Activated CD4-positive, alpha-beta T cell treated with anti-CD3 and anti-CD28 coated beads, Interleukin-2, amount 50 U/mL, for 4 hours (primary cell): ENCODE results near the gene DICER1.

Experiments
- DNase-seq, 2 experiments: peaks; one replicate each; pipeline ENCODE4 v3.0.0-alpha.2; 2020

The DICER1 gene

DNA sequence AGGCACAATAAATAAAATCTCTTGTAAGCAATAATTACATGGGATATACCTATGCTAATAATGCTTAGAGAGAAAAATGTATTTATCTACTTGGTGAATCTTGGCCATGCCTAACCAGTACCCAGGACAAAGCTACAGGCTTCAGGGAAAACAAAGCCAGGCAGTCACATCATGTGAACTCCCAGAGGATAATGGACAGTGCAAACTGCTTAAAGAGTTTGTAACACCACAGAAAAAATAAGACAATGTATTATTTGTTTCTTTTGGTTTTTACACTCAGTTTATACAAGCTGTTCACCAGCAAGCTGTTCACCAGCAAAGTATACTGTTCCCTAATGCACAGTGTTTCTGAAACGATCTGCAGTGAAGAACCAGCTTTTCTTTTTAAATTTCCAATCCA is 38.0 kb downstream of the DICER1 start:
- DNase-seq, result no peak

DNA sequence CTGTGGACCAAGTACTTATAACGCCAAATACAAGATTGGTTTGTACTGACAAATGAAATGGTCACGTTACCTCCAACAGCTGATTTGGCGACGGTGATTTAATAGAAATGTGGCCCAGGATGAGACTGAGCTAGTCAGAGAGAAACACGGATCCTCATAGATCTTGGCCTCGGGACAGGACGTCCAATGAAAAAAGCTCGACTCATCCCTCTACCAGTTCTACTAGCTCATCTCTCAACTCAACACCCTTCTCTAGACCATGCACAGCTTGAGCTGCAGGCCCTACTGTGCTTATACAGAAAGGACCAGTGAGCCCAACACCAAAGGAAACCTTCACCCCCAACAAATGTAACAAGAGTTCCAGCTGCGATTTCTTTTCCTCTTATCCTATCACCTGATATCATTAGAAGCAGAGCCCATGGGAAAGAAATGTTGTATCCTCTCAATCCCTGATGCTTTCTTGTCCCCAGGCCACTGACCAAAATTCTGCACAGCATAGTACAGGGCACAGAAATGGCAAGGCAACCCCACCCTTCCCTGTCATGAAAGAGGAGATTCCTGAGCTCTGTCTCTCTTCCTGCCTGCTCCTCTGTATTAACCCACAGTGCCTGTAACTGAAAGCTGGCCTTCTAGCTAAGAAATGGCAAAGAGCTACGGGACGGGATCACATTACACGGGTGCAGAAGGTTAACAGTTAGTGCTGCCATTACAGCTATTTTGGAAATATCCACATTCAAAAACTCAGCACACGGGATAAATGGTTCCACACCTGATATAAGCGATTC is 39.2 kb downstream of the DICER1 start:
- DNase-seq, result no peak

DNA sequence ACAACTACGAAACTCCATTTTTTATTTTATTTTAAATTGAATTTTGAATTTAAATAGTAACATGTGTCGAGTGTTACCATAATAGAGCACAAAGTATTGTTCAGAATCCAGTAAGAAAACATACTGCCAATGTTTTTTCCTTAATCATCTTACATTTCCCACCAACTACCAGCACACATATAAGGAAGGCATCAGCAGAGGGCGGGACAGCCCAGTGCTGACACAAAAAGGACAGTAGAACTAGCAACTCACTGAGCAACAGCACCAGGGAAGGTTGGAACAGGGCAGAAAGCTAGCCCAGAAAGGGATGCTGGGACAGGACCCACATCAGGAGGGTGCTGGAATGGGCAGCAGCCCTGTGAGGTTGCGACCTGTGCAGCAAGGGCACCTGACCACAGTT is 43.9 kb downstream of the DICER1 start:
- no peak for DNase-seq

DNA sequence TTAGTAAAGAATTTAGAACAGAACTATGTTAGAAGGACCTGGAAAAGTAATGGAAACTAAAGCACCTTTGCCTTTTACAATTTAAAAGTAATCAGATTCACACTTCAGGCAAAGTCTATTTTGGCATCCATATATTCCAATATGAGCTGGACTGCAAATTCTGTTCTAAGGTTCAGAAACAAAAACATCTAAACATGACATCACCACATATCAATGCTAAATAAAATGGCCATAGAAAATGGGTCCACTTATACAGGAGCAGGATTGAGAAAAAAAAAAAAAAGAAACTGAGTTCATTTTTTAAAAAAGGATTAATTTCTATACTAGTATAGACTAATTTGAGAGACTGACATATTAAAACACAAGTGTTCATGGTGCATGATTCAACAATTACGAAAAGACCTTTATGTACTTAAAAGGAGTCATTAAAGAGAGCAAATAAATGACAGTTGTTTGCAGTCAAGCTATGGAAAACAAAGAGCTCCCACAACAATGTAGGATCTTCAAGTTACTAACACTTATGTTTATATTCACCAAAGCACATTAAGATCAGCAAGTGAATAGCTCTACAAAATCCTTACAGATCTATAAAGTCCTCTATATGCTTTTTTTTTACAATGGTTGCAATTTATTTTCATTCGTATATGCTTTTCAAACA is 45.7 kb downstream of the DICER1 start:
- DNase-seq, result no peak

DNA sequence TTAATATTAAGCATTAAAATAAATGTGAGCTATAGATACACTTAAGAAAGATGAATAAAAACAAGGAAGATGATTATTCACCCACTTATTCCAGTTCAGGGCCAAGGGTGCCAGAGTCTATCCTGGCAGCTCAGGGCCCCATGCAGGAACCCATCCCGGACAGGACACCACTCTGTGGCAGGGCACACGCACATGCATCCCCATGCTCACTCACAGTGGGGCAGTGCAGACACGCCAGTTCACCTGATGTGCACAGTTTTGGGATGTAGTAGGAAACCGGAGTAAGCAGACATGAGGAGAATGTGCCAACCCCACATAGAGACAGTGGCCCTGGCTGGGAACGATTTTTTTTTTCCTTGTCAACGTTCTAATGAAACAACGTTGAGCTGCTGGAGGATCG is 47.2 kb downstream of the DICER1 start:
- DNase-seq, result no peak

DNA sequence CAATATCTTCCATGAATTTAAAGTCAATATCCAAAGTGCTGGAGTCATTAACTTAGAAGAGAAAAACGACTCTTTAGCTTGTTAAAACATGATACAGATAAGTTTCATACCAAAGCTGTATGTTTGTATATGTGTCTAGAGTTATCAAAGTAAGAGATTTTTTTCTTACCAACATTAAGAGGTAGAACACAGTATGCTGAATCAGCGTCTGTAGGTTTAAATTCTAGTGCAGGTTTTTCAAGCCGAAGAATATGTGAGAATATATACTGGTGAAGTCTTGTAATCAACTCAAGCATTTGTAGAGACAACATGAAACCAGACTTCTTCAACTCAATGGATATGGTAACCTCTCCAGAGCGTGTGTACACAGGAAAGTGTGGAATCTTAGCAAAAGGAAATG is 49.6 kb downstream of the DICER1 start:
- no peak for DNase-seq

DNA sequence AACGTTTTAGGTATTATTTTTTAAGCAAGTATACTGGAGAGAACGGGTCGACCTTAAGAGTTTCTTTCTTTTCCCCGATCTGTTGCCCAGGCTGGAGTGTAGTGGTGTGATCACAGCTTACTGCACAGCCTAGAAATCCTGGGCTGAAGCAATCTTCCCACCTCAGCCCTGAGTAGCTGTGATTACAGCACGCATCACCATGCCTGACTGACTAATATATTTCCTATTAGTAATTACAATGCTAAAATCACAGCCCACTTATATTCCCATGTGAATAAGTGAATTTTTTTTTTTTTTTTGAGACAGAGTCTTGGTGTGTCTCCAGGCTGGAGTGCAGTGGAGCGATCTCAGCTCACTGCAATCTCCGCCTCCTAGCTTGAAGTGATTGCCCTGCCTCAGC is 50.4 kb downstream of the DICER1 start:
- no peak for DNase-seq

DNA sequence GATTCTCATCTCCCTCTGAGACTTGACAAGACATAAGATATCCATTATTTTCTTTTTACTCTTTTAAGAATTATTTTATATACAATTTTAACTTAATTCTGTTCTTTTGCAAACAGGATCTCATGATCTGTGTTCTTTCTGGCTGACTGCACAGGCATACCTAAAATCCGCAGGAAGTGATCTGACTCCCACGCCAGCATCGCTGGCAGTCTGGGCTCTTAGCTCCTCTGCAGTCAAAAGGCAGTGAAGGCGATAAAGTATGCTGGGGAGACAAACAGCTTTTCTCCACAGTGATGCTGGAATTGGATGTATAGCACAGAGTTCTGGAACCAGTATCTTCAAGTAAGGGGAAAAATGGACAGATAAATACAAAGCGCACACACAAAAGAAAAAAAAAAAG is 52.4 kb downstream of the DICER1 start:
- DNase-seq, result no peak

DNA sequence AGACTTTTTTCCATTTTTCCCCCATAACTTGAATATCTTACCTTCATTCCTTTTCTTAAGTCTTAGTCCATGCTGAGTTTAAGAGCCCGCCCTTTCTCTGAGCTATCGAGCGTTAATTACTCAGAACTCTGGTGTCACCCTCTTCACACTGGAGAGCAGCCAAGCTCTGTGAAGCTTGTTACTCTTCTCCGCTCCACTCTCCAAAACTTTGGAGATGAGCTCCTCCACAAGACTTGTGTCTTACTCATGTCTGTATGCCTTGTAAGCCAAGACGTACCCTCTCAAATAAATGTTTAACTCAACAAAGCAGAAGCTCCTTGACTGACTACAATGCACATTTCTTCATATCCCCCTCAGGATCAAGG is 54.7 kb downstream of the DICER1 start:
- DNase-seq, result no peak

DNA sequence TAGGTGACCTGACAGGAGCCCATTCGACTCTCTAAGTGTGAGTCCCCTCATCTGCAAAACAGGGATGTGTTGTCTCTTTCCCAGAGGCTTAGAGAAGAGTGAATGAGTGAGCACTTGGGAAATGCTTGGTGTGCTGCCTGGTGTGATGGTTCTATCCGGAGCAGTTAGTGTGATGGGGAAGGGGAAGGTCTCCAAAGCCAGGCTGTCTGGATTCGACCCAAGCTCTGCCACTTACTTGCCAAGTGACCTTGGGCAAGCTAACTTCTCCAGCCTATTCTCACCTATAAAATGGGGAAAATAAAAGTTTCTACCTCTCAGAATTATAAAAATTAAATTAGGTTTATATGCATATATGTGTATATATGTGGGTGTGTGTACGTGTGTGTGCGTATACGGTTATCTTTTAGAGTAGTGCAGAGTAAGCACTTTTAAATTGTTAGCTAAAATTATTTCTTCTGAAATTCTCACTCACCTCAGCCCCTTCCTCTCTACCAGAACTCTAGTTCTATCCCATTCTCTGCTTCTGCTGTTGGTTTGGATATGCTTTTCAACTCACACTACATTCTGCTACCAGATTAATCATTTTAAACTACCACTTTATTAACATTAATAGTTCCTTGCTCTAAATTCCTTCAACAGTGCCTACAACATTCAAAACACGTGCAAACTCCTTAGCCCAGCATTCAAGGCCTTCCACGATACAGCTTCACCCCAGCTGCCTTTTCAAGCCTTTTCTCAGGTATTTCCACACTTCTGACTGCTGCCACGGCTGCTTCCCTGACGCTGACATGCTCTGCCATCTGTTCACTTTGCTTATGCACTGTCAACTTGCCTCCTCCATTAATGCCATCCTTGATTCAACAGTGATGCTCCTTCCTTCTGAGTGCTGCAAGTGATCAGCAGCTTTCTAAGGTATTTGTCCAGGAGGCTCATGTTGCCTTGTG is 55.3 kb downstream of the DICER1 start:
- DNase-seq, result no peak

DNA sequence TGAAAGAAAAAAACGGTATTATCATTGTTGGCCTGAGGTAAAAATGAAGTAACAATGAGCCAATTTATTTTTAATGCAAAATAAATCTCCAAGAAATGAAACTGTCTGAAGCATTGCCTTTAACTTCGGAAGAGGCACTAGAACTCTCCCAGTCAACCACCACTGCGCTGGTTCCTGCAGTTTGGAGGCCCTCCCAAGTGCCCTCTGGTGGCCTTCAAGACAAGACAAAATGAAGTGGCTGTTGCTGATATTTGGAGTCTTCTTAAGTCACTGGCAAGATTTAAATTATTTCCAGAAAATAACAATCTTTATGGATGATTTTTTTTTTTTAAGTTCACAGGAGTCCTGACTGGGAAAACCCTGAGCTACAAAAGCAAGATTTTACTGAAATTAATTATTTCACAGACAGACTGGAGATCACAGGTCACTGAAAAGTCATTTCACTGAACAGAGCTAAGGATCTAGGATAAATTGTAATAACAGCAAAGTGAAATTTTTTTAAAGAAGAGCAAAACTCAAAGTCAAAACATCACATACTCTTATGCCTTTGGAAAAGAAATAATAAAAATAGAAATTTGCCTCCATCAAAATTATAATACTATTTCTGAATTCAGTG is 58.2 kb downstream of the DICER1 start:
- peak in 1 of 2 experiments; percentile 2 for DNase-seq

DNA sequence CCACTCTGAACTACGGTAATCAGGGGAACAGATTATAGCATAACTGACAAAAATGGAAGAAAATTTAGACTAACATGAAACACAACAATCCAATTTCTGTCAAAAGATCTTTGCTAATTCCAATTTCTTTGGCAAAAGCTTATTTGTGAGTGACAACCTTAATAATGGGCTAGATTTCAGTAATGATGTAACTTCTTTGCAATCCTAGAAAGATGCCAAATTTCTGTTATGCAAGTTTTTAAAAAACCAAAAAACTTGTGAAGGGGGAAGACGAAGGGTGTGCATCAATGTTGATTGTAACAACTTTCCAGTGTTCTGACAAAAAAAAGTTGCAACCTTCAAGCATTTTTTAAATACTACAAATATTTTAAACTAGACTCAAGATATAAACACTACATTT is 59.9 kb downstream of the DICER1 start:
- DNase-seq, result no peak

DNA sequence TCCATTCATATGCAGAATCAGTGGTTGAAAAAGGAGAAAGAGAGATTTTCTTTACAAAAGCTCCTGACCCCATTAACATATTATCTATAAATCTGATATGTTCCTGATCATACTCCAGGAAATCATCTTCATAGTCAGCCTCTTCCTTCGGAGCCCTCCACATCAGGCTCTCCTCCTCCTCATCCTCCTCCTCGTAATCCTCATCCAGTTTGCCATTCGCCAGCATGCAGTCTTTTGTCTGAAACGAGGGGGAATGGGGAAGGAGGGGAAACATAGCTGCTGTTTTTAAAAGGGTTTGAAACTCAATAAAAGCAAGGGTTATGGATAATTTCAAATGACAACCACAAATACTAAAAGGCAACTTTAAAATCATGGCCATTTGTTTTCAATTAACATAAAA is 60.9 kb downstream of the DICER1 start:
- DNase-seq, result no peak

DNA sequence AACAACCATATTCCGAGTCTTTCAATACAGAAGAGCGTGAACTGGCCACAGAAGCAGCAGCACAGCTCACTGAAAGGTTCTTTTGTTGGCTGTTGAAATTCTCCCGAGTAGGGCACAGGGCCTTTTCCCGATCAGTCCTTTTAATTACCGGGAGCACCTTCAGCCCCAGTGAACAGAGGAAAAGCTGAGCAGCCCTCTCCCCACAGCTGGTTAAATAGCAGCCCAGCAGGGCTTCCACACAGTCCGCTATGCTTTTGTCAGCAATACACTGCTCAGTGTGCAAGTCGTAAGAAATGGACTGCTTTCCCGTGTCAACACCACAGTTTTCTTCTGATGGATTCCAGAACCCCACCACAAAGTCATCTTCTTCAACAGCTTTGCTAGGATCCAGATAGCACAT is 61.3 kb downstream of the DICER1 start:
- DNase-seq, result no peak

DNA sequence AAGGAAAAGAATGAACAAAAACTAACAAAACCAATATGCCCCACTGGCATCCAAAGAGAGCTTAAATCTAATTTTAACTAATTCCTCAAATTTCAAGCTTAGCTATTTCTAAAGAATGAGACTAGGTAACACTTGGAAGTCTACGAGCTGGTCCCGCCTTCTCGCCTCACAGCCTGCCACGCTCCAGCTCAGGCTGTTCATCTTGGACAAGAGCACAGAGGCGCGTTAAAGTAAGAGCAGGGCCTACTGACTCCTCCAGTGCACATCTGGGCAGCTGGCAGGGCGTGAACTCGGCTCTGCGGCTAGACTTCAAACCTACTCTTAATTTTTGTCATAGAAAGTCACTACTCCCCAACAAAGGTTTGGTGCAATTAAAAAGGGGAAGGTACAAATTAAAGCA is 64.6 kb downstream of the DICER1 start:
- no peak for DNase-seq

DNA sequence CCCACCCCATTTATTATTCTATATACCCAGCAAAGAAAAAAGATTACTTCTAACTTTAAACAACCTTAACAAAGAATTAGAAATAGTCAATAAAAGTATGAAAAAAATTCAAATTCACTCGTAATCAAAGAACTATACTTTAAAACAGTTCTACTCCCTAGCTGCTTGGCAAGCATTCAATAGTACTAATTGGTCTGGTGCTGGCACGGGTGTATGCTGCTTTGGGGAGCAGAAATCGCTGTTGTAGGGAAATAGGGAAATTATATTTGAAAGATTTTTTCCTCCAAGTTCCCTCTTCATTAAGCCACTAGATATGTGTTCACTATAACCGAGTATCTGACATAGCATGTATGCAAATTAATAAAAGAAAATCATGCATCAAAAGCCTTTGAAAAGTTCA is 65.7 kb downstream of the DICER1 start:
- DNase-seq, result no peak

DNA sequence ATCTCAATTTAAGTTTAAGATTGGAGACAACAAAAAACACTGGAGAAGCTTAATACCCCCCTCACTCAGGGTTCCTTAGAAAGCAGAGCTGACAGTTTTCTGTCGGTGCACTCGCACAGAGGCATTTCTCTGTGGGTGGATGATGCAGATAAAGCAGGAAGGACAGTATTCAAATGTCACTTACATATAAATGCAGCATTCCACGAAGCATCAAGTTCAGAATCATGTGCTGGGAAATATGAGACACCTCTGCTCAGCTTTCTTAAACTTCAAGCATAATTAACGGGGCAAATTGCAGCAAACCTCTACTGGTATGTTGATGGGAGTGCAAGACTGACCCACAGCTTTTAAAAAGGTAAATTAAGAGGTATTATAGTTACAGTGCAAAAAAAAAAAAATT is 68.7 kb downstream of the DICER1 start:
- DNase-seq, result no peak

DNA sequence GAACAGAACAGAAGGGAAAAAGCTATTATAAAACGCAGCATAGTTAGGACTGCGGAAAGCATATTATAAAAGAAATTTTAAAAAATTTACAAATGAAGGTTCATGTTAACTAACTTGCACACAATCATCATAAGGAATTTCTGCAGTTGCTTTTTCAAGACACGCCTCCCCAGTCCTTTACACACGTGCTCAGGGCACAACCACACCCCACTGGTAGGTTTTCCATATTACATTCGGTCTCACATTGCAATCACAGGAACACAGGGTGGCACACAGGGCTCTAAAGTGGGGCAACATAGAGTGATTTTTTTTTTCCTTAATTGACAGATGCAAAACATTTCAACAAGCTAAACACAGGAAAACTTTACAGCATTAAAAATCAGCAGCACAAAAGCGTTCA is 69.7 kb downstream of the DICER1 start:
- DNase-seq, result no peak

DNA sequence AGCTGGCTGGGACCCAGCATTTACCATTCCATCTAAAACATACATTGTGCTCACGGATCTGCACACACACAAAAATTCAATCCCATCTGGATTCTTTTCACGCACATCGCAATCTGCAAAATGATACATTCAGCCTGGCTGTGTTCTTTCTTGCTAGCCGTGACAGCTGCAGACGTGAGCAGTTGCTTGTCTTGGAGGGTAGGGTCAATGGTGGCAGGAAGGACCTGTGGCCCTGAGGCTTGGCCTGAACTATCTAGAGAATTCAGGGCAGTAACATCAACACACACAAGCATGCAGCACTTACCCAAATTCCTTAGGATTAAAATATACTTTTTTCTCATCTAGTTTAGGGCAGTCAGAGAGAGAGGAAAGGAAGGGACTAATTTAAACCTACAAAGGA is 72.0 kb downstream of the DICER1 start:
- no peak for DNase-seq

DNA sequence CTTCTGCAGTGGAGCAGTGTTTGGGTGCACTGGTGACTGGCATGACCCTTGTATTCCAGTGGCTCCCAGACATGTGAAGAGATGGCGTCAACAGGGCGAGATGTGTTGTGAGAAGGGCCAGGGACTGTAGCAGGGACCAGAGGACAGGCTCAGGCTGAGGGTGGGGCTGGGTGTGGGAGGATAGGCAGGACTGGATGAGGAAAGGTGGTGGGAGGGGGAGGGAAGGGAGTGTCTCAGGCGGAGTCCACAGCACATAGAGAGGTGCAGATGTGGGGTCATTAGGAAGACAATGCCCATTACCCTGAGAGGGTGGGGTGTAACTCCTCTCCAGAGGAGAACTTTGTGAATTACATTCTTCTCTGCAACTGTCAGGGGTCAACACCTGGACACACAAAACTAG is 78.5 kb downstream of the DICER1 start:
- no peak for DNase-seq

DNA sequence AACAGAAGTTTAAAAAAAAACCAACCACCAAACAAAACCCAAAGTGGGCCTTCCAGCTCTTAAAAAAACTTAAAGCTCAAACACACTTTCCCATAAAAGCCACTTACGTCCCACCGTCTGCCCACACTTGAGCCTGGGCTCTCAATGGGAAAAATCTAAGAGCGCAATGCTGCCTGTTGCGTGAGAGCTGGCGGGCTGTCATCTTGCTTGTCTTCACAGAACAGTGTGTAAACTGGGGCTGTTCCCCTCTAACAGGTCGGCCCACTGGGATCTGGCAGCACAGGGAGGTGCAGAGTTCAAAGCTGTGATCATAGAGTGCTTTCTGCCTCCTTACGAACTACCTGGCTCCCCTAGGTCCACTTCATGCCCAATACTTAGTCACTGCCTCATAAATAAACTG is 80.0 kb downstream of the DICER1 start:
- no peak for DNase-seq

DNA sequence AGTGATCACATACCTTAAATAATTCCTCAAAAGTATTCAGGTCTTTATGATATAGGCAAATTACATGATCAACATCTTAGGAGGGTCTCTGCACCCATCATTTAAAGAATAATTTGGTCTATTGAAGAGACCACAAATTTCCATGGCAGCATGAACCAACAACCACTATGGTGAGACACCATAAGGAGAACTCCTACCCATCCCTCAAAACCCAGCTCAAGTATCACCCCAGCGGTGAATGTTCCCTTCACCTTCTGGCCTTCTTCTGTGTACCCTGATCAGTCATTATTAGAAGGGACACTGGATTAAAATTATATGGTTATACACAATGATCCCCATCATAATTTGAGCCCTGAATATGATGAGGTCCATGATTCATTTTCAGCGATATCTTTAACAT is 81.5 kb downstream of the DICER1 start:
- DNase-seq, result no peak

DNA sequence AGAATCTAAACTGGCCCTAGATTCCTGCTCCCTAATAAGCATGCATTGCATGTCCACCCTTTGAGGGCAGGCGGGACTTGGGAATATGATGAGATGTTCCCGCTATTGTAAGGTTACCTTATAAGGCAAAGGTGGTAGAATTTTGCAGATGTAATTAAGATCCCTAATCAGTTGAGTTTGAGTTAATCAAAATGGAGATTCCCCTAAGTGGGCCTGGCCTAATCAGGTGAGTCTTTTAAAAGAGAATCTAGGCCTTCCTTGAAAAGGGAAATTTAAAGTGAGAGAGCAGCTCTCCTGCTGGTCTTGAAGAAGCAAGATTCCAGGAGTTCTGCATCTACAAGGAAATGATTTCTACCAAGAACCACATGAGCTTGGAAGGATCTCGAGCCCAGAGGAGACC is 83.4 kb downstream of the DICER1 start:
- DNase-seq, result no peak
